GM19238 (cell line): Measurements from ENCODE around the gene CYP2S1.
A peak's percentile ranks its signal among the peaks of the same experiment; 100 is the strongest.

Source experiments
- DNase-seq: peaks from one replicate; pipeline ENCODE4 v3.0.0; 2011; ENCODE audit warnings: low spot score; ENCODE audit not compliant: insufficient read length

The CYP2S1 gene

GRCh38 chr19:41194157-41194552 is 1.1 kb downstream of the CYP2S1 start:
- no peak for DNase-seq

- DNase-seq: no peak
Measured at GRCh38 chr19:41195675-41196497, 2.9 kb downstream of the CYP2S1 start.

- no peak for DNase-seq
Measured at GRCh38 chr19:41198559-41198958, 5.5 kb downstream of the CYP2S1 start.

GRCh38 chr19:41203371-41203770 is 10.4 kb downstream of the CYP2S1 start:
- no peak for DNase-seq

GRCh38 chr19:41204338-41204737 is 11.3 kb downstream of the CYP2S1 start:
- DNase-seq: peak; percentile 51

GRCh38 chr19:41205995-41206394 is 13.0 kb downstream of the CYP2S1 start:
- DNase-seq: no peak

GRCh38 chr19:41206456-41206855 is 13.4 kb downstream of the CYP2S1 start:
- no peak for DNase-seq

GRCh38 chr19:41206926-41207750 is 14.1 kb downstream of the CYP2S1 start:
- no peak for DNase-seq

- no peak for DNase-seq
Measured at GRCh38 chr19:41214161-41214560, 21.1 kb downstream of the CYP2S1 start.

- DNase-seq: no peak
Measured at GRCh38 chr19:41217741-41218140, 24.7 kb downstream of the CYP2S1 start.

- DNase-seq: no peak
Measured at GRCh38 chr19:41218249-41218614, 25.2 kb downstream of the CYP2S1 start.

- DNase-seq: no peak
Measured at GRCh38 chr19:41218615-41219507, 25.8 kb downstream of the CYP2S1 start, which contains the start of gene AXL. Gene AXL (plus strand): TSS chr19:41219223. CDS start chr19:41219393, 170 bp downstream.

- DNase-seq: no peak
Measured at GRCh38 chr19:41219924-41220567, 27.0 kb downstream of the CYP2S1 start.

- DNase-seq: no peak
Measured at GRCh38 chr19:41220811-41221210, 27.8 kb downstream of the CYP2S1 start.

- no peak for DNase-seq
Measured at GRCh38 chr19:41221514-41222205, 28.6 kb downstream of the CYP2S1 start.

GRCh38 chr19:41222240-41222639 is 29.2 kb downstream of the CYP2S1 start:
- DNase-seq: no peak

GRCh38 chr19:41223431-41224234 is 30.6 kb downstream of the CYP2S1 start:
- DNase-seq: no peak

- DNase-seq: no peak
Measured at GRCh38 chr19:41224632-41225031, 31.6 kb downstream of the CYP2S1 start.

- DNase-seq: no peak
Measured at GRCh38 chr19:41225238-41226052, 32.4 kb downstream of the CYP2S1 start.
